SK-N-MC (cell line): ENCODE data around the gene IGF2R.

Experiments used
- DNase-seq: peaks from one replicate; pipeline ENCODE4 v3.0.0-alpha.2; 2011; ENCODE audit warnings: low read depth, low spot score
- H3K27ac ChIP-seq: fragments of 200-600 bp; sonication (generic); 2 replicates; pipeline ENCODE4 v1.5.1; 2016; ENCODE audit warnings: mixed run types
- H3K36me3 ChIP-seq: fragments of 200-600 bp; sonication (generic); 2 replicates; pipeline ENCODE4 v1.6.1; 2017; ENCODE audit warnings: antibody characterized with exemption, low read length, mixed read lengths; ENCODE audit not compliant: insufficient read depth
- H3K4me3 ChIP-seq: fragments of 200-600 bp; sonication (generic); 2 replicates; pipeline ENCODE4 v1.5.1; 2016
- H3K9ac ChIP-seq: fragments of 200-600 bp; sonication (generic); 2 replicates; pipeline ENCODE4 v1.8.0; 2017; ENCODE audit warnings: mixed run types, mixed read lengths; ENCODE audit not compliant: insufficient read length
- H3K9me3 ChIP-seq: fragments of 200-600 bp; sonication (generic); 2 replicates; pipeline ENCODE4 v1.6.1; 2017; ENCODE audit warnings: low read depth, mild to moderate bottlenecking, antibody characterized with exemption, low read length, moderate library complexity, mixed read lengths
- EZH2 ChIP-seq: fragments of 200-600 bp; sonication (generic); IDR thresholded peaks from one replicate; pipeline ENCODE4 v1.6.1; 2017; ENCODE audit warnings: antibody characterized with exemption
- FOXP2 ChIP-seq: optimal IDR thresholded peaks from 2 replicates; pipeline ENCODE3; 2011; ENCODE audit warnings: mild to moderate bottlenecking, moderate library complexity; ENCODE audit not compliant: insufficient read depth; ENCODE audit errors: extremely low read length, control extremely low read depth
- POLR2AphosphoS5 ChIP-seq: IDR thresholded peaks from 2 replicates; pipeline ENCODE4 v1.6.1; 2012; ENCODE audit warnings: mild to moderate bottlenecking, low read depth, low read length, borderline replicate concordance

Gene IGF2R

DNA sequence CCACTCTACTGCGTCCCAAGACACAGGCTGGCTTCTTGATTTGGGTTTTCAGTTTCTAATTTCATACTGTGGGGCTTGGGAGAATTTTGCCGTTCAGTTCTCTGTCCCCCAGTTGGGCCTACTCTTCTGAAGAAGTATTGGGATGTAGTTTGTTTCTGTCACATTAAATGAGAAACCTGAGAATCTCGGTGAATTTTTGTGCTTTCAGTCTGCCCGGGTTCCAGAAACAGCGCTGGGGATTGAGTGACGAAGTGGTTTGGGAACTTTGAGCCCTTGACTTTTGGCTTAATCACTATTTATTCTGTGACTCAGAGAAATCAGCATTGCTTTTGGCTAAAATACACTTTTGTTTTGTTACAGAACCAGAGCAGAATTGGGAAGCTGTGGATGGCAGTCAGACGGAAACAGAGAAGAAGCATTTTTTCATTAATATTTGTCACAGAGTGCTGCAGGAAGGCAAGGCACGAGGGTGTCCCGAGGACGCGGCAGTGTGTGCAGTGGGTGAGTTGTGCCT, 74.0 kb downstream of the IGF2R start:
- Histone ChIP-seq H3K9me3 (no peaks in the 10 kb centered on the region), H3K27ac (no peak overlapping the region), H3K9ac (no peak overlapping the region), H3K4me3 (no peak overlapping the region), H3K36me3 (peaks cover 75% of the 10 kb centered on the region)
- DNase-seq, result no peak
- no peak for TF ChIP-seq EZH2
- TF ChIP-seq FOXP2, result no peak
- no peak for TF ChIP-seq POLR2AphosphoS5

GRCh38 chr6:160043784-160044183, 74.9 kb downstream of the IGF2R start:
- peaks cover 84% of the 10 kb centered on the region for H3K36me3 ChIP-seq

GRCh38 chr6:160044687-160045086, 75.8 kb downstream of the IGF2R start:
- Histone ChIP-seq H3K9ac (no peak overlapping the region), H3K9me3 (no peaks in the 10 kb centered on the region), H3K36me3 (peaks cover 93% of the 10 kb centered on the region), H3K4me3 (no peak overlapping the region), H3K27ac (no peak overlapping the region)
- TF ChIP-seq EZH2 (no peak), POLR2AphosphoS5 (no peak), FOXP2 (no peak)
- no peak for DNase-seq

More at GRCh38 chr6:160043784-160044183, 74.9 kb downstream of the IGF2R start:
- Histone ChIP-seq H3K9me3 (no peaks in the 10 kb centered on the region), H3K9ac (no peak overlapping the region), H3K4me3 (no peak overlapping the region), H3K27ac (no peak overlapping the region)
- TF ChIP-seq FOXP2 (no peak), EZH2 (no peak), POLR2AphosphoS5 (no peak)
- no peak for DNase-seq

GRCh38 chr6:160048471-160048870, 79.6 kb downstream of the IGF2R start:
- no peak for DNase-seq
- TF ChIP-seq EZH2 (no peak), POLR2AphosphoS5 (no peak), FOXP2 (no peak)
- Histone ChIP-seq H3K27ac (no peak overlapping the region), H3K9ac (no peak overlapping the region), H3K9me3 (no peaks in the 10 kb centered on the region), H3K36me3 (peaks cover 91% of the 10 kb centered on the region), H3K4me3 (no peak overlapping the region)

DNA sequence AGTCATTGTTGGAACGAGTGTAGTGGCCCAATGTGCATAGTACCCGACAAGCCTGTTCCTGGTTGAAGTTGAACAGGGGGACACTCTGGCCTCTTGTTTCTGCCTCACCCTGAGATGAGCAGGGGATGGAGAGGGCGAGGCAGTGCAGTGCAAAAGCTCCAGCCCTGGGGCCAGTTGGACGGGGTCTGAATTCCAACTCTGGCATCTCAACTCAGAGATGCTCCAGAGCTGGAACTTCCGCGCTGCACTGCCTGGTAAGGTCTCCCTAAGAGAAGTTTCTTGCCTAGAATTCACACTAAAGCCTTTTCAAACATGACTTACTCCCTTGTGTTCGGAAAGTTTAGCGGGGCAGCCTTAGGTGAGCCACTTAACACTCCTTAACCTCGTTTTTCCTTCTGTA, 80.5 kb downstream of the IGF2R start:
- Histone ChIP-seq H3K36me3 (peaks cover 92% of the 10 kb centered on the region), H3K9ac (no peak overlapping the region), H3K4me3 (no peak overlapping the region), H3K27ac (no peak overlapping the region), H3K9me3 (no peaks in the 10 kb centered on the region)
- DNase-seq, result no peak
- TF ChIP-seq EZH2, result no peak
- no peak for TF ChIP-seq FOXP2
- no peak for TF ChIP-seq POLR2AphosphoS5

GRCh38 chr6:160050022-160050421, 81.1 kb downstream of the IGF2R start:
- H3K9me3 ChIP-seq, result no peaks in the 10 kb centered on the region
- no peak overlapping the region for H3K27ac ChIP-seq
- no peak for DNase-seq
- H3K36me3 ChIP-seq, result peaks cover 87% of the 10 kb centered on the region
- no peak for TF ChIP-seq FOXP2
- no peak for TF ChIP-seq POLR2AphosphoS5
- no peak for TF ChIP-seq EZH2
- no peak overlapping the region for H3K4me3 ChIP-seq
- H3K9ac ChIP-seq, result no peak overlapping the region

- H3K36me3 ChIP-seq, result peaks cover 79% of the 10 kb centered on the region
Observed at GRCh38 chr6:160051390-160051789, 82.5 kb downstream of the IGF2R start.

DNA sequence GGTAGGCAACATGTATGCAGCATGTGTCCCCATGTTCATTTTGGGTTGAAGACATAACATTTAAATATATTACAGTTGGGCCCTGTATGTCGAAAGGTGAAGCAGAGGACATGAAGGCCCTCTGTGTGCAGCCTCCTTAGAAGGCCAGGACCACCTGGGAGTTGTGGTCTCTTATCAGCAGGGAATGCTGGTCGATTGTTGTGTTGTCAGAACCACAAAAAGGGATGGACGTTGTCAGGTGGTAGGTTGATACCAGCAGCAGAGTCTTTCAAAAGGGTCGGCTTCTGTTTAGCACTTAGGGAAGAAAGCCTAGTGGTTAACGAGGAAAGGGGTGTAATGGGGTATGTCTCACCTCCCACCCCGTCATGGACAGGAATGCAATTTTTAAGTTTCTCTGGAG, 85.4 kb downstream of the IGF2R start:
- H3K9ac ChIP-seq, result no peak overlapping the region
- no peak for DNase-seq
- no peak overlapping the region for H3K4me3 ChIP-seq
- no peak for TF ChIP-seq FOXP2
- no peak for TF ChIP-seq POLR2AphosphoS5
- no peak for TF ChIP-seq EZH2
- no peaks in the 10 kb centered on the region for H3K9me3 ChIP-seq
- no peak overlapping the region for H3K27ac ChIP-seq
- H3K36me3 ChIP-seq, result peaks cover 68% of the 10 kb centered on the region

More at GRCh38 chr6:160051390-160051789, 82.5 kb downstream of the IGF2R start:
- no peak for DNase-seq
- no peaks in the 10 kb centered on the region for H3K9me3 ChIP-seq
- no peak overlapping the region for H3K9ac ChIP-seq
- TF ChIP-seq EZH2 (no peak), POLR2AphosphoS5 (no peak), FOXP2 (no peak)
- H3K4me3 ChIP-seq, result no peak overlapping the region
- no peak overlapping the region for H3K27ac ChIP-seq

- no peak overlapping the region for H3K4me3 ChIP-seq
- H3K9ac ChIP-seq, result no peak overlapping the region
- H3K9me3 ChIP-seq, result no peaks in the 10 kb centered on the region
- no peak overlapping the region for H3K27ac ChIP-seq
- DNase-seq, result no peak
- H3K36me3 ChIP-seq, result peaks cover 67% of the 10 kb centered on the region
- TF ChIP-seq POLR2AphosphoS5 (no peak), FOXP2 (no peak), EZH2 (no peak)
Observed at GRCh38 chr6:160054913-160055312, 86.0 kb downstream of the IGF2R start.
